ENCODE measurements around the gene LTB4R2.

Gene LTB4R2, protein sequence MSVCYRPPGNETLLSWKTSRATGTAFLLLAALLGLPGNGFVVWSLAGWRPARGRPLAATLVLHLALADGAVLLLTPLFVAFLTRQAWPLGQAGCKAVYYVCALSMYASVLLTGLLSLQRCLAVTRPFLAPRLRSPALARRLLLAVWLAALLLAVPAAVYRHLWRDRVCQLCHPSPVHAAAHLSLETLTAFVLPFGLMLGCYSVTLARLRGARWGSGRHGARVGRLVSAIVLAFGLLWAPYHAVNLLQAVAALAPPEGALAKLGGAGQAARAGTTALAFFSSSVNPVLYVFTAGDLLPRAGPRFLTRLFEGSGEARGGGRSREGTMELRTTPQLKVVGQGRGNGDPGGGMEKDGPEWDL

DNA sequence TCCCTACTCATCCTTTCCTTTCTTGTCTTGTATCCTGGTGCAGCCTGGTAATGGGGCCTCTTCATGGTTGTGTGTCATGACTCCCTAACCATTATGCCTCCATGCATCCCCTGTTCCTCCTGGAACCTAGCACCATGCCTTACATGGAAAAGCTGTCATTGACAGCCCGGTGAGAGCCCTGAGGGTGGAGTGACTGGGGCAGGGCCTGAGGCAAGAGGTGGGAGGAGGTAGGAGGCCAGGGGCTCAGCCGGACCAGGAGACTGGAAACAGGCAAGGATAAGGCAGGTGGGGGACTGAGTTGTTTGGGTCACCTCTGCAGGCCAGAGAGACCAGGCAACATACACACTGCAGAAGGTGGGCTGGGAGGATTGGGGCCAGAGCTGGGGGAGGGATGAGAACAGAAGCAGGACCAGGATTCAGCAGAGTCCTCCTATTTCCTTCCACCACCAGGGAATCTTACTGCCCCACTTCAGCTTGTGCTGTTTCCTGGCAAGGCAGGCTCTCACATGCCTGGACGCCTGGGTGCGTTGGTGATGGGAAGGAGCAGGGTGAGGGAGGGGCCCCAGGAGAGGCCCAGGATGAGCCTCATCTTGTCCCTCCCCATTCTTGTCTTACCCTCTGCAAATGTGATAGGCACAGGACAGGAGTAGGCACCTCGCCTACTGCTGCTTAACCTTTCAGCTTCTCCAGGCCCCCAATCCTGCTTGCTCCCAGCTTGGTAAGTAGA is at the start of gene LTB4R2:
LTB4R2 (plus strand) TSS at position 603 of the 727 bp plus-strand sequence. CDS start 525 bp downstream, outside the sequence.
- no peak for DNase-seq (ENCODE audit: low spot score)

- DNase-seq (ENCODE audit: low spot score) = no peak
Measured at GRCh38 chr14:24260780-24261157, 49.2 kb upstream of the LTB4R2 start.

DNA sequence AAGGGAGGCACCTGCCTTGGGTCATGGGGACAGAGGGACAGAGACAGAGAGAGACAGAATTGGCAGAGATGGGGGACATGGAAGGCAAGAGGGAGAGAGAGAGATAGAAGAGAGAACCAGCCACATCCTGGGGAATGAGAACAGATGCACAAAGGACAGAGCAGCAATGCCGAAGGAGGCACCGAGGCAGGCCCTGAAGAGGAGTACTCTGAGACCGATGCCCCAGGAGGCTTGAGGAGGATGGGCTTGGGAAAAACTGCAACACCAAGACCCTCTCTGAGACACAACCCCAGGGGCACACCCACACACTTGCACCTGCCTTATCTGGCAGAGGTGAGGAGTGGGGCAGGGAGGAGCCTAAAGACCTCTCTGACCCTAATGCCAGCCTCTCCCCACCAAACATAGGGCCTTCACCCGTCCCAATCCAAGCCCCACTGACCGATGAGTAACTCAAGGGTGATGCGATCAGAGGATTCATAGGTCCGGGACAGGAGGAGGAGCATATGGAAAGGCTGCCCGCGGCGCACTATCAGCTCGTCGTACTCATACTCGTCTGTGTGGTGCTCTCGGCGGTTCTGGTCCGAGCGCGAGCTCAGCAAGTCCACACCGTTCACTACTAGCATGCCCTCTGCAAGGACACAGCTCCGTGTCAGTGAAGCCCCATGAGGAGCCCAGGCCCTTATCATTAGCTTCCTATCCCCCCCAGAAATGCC is 48.5 kb upstream of the LTB4R2 start:
- no peak for DNase-seq (ENCODE audit: low spot score)

DNA sequence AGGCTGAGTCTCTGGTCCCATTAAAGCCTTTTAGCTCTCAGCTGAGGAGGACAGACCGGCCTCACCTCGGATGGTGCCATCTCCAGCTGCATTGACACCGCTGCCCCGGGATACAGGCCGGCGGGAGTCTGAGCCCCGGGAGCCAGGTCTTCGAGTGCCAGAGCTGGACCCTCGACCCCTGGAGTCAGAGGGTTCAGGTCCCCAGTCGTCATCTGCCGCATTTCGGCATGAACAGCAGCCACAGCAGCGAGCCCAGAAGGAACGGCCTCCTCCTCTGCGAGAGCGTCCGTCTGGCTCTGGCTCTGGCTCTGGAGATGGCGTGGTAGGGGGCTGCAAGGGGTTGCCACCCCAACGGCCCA is 48.0 kb upstream of the LTB4R2 start:
- no peak for DNase-seq (ENCODE audit: low spot score)

DNA sequence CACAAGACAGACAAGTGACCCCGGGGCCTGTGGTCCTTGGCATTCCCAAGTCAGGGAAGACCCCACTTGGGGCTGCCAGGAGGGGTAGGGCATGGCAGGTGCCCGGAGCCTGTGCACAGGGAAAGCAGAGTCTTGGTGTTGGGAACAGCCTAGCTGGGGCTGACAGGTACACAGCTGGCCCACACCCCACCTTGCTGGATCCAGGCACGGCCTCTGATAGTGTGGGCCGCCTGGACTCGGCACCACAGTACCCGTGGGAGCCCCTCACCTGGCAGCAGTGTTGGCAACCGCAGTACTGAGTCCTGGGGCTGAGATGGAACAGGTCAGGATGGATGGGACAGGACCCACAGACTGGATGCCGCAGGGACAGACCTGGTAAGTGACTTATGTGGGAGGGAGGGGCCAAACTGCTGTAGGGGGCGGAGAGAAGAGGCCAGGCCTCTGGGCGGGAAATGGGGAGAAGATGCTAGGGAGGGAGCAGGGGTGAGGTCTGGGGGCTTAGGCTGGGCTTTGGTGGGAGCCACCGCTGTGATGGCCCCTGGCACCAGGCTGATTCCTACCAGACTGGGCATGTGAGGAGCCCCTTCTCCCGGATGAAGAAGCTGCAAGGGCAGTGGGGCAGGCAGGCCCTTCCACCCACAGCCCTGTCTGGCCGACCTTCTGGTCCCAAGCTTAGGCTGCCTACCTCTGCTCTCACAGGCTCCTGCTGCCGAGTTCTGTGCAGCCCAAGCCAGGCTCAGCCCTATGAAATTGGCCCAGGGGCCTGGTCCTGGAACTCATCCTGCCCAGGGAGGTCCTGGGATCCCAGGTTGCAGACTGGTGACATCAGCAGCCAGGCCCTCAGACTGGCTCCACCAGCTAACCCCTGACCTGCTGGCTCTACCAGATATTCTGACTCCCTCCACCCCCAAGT is 46.9 kb upstream of the LTB4R2 start, which contains the start of gene TGM1:
TGM1 (minus strand) TSS at position 357 of the 913 bp plus-strand sequence. CDS start 825 bp downstream, outside the sequence.
- no peak for DNase-seq (ENCODE audit: low spot score)

DNA sequence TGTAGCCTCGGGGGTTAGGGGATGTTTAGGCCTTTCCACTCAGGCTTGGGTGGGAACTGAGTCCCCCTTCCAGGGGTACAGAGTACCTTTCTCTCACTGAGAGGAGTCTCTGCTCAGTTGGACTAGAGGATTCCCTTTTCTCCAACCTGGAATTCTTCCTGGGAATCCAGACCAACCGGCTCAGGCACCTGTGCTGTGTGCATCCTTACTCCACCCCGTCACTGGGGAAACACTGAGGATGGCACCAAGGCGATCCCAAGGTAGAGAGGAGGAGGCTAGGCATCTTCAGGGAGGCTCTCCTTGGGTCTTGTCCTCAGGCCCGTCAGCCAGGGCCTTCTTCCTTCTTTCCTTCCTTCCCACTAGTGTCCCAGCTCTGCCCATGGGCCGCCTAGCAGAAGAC is 46.1 kb upstream of the LTB4R2 start:
- no peak for DNase-seq (ENCODE audit: low spot score)

DNA sequence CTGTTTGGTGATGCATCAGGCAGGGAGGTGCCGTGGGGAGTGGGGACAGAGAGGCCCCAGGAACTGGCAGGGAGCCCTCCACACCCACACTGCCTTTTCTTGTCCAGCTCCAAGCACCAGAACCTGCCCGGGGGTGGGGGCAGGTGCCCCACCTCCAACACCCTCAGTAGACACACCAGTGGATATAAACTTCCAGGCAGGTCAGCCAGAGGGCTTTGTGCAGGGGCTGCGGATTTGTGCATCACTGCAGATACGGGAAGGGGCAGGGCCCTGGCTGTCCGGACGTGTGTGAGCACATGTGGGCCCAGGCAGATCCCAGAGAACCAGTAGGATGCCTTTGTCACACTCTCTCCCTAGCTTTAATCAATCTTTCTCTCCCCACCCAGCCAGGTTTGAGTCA is 45.6 kb upstream of the LTB4R2 start:
- DNase-seq (ENCODE audit: low spot score) = no peak

DNA sequence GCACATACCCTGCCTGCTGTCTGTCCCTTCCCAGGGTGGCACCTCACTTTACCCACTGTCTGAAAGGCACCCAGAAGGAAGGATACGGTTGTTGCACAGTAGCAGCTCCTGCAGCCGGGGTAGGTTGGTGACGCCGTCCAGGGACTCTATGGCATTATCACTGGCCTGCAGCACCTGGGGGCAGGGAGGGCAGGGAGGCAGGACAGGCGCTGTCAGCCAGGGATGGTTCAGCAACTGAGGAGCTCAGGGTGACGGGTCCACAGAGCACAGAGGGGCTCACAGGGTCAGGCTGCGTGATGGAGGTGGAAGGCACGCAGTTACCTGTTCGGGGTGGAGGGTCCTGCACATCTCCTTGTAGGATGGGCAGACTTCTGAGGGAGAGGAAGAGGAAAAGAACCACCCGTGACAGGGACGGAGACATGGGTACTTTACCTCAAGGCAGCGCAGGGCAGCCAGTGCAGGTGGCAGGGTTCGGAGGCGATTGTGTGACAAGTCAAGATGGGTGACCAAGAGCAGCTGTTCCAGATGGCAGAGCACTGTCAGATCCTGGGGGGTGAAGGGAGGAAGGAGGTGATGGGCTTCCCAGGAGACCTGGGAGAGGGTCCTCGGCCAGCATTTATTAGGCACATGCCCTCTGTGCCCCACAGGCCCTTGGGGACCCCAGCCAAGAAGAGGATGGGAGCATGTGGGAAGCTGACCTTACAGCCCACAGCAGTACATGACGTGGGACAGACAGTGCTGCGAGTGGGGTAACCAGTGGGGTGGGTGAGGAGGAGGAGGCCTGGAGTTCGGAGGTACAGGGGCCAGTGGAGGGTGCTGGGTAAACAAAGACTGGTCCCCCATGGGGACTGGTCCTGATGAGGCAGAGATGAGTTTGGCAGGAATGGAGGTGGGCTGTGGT is 43.3 kb upstream of the LTB4R2 start:
- DNase-seq (ENCODE audit: low spot score) = no peak

DNA sequence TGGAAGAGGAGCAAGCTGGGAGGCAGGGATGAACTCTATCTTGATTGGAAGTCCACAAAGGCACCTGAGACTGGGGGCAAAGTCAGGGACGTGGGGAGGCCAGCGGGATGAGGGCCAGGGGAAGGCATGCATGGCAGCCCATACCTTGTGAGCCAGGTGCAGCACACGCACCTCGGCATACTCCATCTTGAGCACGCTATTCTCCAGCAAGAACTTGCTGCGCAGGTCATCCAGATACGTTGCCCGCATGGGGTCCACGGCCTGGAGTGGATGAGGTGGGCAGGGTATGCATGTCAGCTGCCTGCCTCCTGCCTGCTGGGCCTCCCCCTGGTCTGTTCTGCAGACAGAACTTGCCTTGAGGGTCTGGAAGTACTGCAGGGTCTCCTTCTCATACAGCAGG is 42.4 kb upstream of the LTB4R2 start:
- DNase-seq (ENCODE audit: low spot score) = no peak

- DNase-seq (ENCODE audit: low spot score) = no peak
Measured at GRCh38 chr14:24268225-24268624, 41.7 kb upstream of the LTB4R2 start.

- DNase-seq (ENCODE audit: low spot score) = no peak
Measured at GRCh38 chr14:24269368-24269767, 40.6 kb upstream of the LTB4R2 start.

- no peak for DNase-seq (ENCODE audit: low spot score)
Measured at GRCh38 chr14:24269910-24270536, 39.9 kb upstream of the LTB4R2 start.

- no peak for DNase-seq (ENCODE audit: low spot score)
Measured at GRCh38 chr14:24270537-24271133, 39.3 kb upstream of the LTB4R2 start.

GRCh38 chr14:24271134-24271833 is 38.7 kb upstream of the LTB4R2 start, which contains the start of gene RABGGTA:
Gene RABGGTA (minus strand): TSS chr14:24271597. CDS start chr14:24271115, 482 bp downstream.
- peak; percentile 80 for DNase-seq (ENCODE audit: low spot score)

GRCh38 chr14:24271834-24272263 is 38.1 kb upstream of the LTB4R2 start:
- DNase-seq (ENCODE audit: low spot score) = no peak

DNA sequence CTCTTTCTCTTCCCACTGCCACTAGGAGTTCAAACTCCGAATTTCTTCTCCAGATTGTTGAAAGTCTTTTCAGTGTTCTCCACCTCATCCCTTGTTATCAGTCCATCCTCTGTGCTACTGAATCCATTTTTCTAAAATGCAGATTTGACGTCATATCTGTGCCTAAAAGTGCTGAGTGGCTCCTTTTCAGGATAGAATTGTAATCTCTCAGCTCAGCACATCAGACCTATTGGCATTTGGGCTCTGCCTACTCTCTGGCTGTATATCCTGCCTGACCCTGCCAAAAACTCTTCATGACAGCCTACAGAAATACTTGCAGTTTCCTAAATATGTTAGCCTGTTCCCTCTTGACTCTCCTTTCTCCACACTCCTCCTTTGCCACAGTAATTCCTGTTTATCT is 37.5 kb upstream of the LTB4R2 start:
- no peak for DNase-seq (ENCODE audit: low spot score)

- DNase-seq (ENCODE audit: low spot score) = no peak
Measured at GRCh38 chr14:24273422-24273998, 36.4 kb upstream of the LTB4R2 start.

DNA sequence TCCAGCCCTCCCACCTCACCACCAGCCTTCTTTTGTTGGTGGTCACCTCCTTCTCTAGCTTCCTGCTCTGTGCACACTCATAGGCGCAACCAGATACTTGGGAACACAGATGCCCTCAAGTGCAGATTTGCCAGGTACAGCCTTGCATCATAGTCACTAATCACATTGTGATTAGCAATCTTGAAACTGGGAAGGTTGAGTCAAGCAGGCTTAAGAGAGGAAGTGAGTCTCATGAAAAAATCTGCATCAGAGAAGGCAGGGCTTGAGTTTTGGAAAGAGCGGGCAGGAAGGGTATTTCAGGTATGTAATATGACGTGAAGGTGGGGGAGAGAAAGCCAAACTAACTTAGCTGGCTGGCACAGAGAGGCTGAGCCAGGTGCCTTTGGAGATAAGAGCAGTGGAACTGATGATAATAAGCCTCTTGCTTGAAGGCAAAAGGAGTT is 35.8 kb upstream of the LTB4R2 start:
- peak; percentile 43 for DNase-seq (ENCODE audit: low spot score)

Measured in globus pallidus (tissue), 1 donor.